ENCODE data around the gene DPY19L1. TPM values are rescaled to one million over a fixed set of nuclear protein-coding genes. Genes with fewer than 3 reads are reported as not detected.
"Not testable (repeated sequence)": the region's sequence is repeated elsewhere in the genome, so short reads cannot be mapped to it uniquely, and the experiment has no call there.

The DPY19L1 gene
- total RNA-seq, 1 donor from 2014 or later = 88.0 TPM

- no peak for DNase-seq
Measured at GRCh38 chr7:35032166-35032565, 5.1 kb downstream of the DPY19L1 start.

DNA sequence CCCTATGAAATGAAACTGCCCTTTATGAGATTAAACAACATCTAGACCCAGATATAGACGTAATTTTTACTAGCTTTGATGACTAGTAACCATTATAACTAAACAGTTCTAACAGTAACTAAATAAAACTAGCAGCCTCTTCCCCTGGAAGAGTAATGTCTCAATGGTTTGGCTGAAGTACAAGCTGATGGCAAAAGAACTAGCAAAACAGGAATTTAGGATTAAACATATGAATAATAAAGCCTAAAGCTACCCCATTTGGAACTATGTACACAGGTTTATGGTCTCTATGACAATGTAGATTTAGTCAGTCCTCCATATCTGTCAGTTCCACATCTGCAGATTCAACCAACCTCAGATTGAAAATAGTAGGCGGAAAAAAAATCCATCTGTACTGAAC is 6.4 kb downstream of the DPY19L1 start:
- no peak for DNase-seq

DNA sequence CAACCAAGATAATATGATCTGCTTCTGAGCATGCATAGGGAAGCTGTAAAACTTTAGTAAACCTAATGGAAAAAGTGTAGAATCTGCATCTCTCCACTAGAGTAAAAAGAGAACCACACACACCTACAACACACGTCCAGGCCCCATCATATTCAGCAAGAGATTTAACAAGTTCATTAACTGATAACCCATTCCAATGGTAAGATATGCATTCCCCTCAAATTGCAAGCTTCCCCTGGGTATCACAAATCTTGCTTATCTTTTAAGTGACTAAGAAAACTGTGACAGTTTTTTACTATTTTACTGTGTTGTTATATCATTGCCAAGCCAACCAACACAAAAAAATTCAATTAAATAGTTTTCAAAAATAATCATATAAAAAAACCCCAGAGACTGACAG is 8.0 kb downstream of the DPY19L1 start:
- no peak for DNase-seq

GRCh38 chr7:35026150-35026549 is 11.1 kb downstream of the DPY19L1 start:
- DNase-seq = no peak

GRCh38 chr7:35025369-35025870 is 11.9 kb downstream of the DPY19L1 start:
- DNase-seq = no peak

GRCh38 chr7:35024298-35024697 is 13.0 kb downstream of the DPY19L1 start:
- no peak for DNase-seq

GRCh38 chr7:35022725-35023124 is 14.6 kb downstream of the DPY19L1 start:
- no peak for DNase-seq

- DNase-seq = no peak
Measured at GRCh38 chr7:35021445-35021844, 15.8 kb downstream of the DPY19L1 start.

GRCh38 chr7:35019801-35020200 is 17.5 kb downstream of the DPY19L1 start:
- DNase-seq = no peak

GRCh38 chr7:35019179-35019729 is 18.0 kb downstream of the DPY19L1 start:
- no peak for DNase-seq

DNA sequence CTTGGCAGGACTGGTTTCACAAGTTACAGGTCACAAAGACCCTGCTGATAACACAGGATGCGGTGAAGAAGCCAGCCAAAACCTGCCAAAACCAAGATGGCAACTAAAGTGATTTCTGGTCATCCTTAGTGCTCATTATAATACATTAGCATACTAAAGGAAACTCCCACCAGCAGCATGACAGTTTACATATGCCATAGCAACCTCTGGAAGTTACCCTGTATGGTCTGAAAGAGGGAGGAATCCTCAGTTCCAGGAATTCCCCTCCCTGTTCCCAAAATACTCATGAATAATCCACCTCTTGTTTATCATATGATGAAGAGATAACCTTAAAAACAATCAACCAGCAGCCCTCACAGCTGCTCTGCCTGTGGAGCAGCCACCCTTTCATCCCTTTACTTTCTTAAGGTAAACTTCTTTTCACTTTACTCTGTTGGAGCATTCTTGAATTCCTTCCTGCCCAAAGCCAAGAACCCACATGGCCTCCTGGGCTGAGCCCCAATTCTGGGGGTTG is 21.9 kb downstream of the DPY19L1 start:
- DNase-seq = no peak

DNA sequence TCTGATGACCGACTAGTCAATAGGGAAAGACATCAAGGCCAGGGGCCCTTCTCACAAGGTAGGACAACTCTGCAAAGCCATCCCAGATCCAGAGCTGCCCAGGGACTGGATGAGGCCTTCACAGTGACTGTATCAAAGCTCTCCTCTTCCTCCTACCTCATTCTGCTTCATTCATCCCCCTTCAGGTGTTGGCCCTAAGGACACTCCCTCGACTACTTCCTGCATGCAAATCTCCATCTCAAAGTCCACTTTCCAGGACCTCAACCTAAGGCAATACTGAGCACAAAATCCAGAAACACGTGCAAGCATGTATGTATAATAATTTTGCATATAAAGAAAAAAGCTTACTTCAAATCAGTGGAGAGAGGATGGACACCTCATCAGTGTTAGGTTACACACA is 25.1 kb downstream of the DPY19L1 start:
- no peak for DNase-seq

GRCh38 chr7:35011085-35011484 is 26.2 kb downstream of the DPY19L1 start:
- no peak for DNase-seq

DNA sequence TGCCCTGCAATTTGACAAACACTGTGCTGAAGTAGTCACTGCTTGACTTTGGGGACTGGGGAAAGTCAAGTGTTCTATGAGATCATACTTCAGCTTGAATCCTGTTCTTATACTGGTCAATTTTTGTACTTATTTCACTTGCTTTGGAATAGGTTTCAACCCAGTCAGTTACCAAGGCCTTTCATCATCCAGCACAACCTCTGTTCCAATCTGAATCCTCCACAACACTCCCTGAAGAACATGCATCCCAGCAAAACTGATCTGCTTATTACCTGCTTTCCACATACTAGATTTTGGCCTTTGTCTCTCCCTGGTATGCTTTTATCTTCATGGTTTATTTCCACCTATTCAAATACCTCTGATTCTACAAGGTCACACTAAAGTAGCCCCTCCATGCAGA is 29.5 kb downstream of the DPY19L1 start:
- DNase-seq = no peak

- no peak for DNase-seq
Measured at GRCh38 chr7:35004531-35005095, 32.7 kb downstream of the DPY19L1 start.

DNA sequence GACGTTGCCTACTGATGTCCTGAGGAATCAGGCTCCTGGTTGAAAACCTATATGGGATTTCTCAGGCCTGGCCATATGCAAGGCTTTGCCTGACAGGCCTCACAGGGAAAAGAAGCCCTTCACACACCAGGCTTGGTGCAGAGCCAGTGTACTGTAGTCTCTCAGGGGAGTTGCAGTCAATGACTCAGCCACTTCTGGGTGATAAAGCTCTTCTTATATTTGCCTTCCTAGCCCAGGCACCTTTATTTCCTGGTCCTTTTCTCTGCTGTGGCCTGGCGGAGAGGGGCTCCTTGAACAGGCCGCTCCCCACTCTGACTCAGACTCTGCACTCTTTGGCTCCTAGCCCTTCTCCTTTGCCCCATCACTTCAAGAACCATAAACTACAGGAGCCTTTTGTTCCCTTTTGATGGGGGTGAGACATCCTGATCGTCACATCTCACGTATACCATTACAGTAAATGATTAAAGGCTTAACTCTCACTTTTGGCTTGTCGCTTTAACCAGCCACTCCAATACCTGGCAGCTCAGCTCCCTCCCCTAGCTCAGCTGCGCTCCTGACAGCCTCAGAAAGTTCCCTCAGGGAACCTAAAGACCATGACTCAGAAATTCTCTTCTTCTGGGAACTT is 33.5 kb downstream of the DPY19L1 start:
- DNase-seq = peak; percentile 38

GRCh38 chr7:35003177-35003650 is 34.1 kb downstream of the DPY19L1 start:
- DNase-seq = not testable (repeated sequence)

DNA sequence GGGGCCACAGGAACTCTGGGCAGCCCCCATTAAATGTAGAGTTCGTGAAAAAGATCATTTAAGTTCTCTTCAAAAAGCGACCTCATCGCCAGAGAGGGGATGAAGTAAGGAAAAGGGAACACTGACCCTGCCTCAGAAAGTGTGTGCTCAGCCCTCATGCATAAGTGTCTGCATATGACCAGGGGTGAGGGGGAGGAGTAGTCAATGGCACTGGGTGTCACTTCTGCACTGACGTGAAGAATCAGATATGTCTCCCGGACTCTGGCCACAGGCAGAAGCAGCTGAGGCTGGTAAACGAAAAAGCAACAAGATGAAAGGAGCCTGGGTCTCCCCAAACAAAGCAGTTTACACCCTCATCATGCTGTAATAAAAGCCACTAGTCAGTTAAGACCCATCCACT is 39.0 kb downstream of the DPY19L1 start:
- DNase-seq = not testable (repeated sequence)

- not testable (repeated sequence) for DNase-seq
Measured at GRCh38 chr7:34996423-34997090, 40.7 kb downstream of the DPY19L1 start.

- DNase-seq = no peak
Measured at GRCh38 chr7:34995757-34996156, 41.5 kb downstream of the DPY19L1 start.

- no peak for DNase-seq
Measured at GRCh38 chr7:34991938-34992840, 45.1 kb downstream of the DPY19L1 start.

All from occipital lobe (tissue), 2 donors.